HEK293 (cell line): ENCODE data around the gene TTC16.
A peak's percentile ranks its signal among the peaks of the same experiment; 100 is the strongest.

Experiments used
- CTCF ChIA-PET: fragments of 350-600 bp; formaldehyde crosslinking; extraction: SDS; loops from one replicate; lab custom pipeline; 2021; ENCODE audit warnings: antibody characterized with exemption; lab: Yijun Ruan, JAX
- POLR2A ChIA-PET: fragments of 300-600 bp; formaldehyde crosslinking; extraction: SDS; loops from one replicate; lab custom pipeline; 2020; ENCODE audit warnings: antibody characterized with exemption, inconsistent platforms; lab: Yijun Ruan, JAX
- H3K27ac ChIP-seq: fragments of 200-500 bp; sonication (Bioruptor generic); 2 replicates; pipeline ENCODE4 v1.5.1; 2014; ENCODE audit warnings: low read depth, low read length, control low read depth, inconsistent platforms; ENCODE audit errors: extremely low read depth
- H3K36me3 ChIP-seq, 2 experiments: fragments of 200-500 bp in 1 of 2; sonication (Bioruptor generic) in 1 of 2; 1 replicate in 1 of 2; 2 replicates in 1 of 2; pipeline ENCODE4 v1.5.1; 2014 to 2017; ENCODE audit warnings: inconsistent platforms in 2 of 2, low read length in 2 of 2; ENCODE audit not compliant: control insufficient read depth in 2 of 2, insufficient read depth in 1 of 2
- H3K4me1 ChIP-seq: fragments of 200-500 bp; sonication (Bioruptor generic); 2 replicates; pipeline ENCODE4 v1.5.1; 2014; ENCODE audit warnings: mild to moderate bottlenecking, low read length, inconsistent platforms; ENCODE audit not compliant: control insufficient read depth, insufficient read depth
- H3K4me3 ChIP-seq: 2 replicates; pipeline ENCODE4 v1.5.1; 2011; ENCODE audit warnings: low read depth, mild to moderate bottlenecking, control low read depth, low read length, moderate library complexity
- H3K9me3 ChIP-seq: fragments of 200-500 bp; sonication (Bioruptor generic); 2 replicates; pipeline ENCODE4 v1.5.1; 2014; ENCODE audit warnings: low read depth, low read length, inconsistent platforms; ENCODE audit not compliant: control insufficient read depth, insufficient read depth
- GLIS1 ChIP-seq: fragments of 450-650 bp; formaldehyde crosslinking; IDR thresholded peaks from 2 replicates; pipeline ENCODE4 v1.5.1; 2016; ENCODE audit warnings: missing biosample characterization, missing genetic modification characterization
- GLIS2 ChIP-seq: fragments of 450-650 bp; formaldehyde crosslinking; IDR thresholded peaks from 2 replicates; pipeline ENCODE4 v1.5.1; 2016; ENCODE audit warnings: missing biosample characterization, missing genetic modification characterization
- IKZF3 ChIP-seq: fragments of 450-650 bp; IDR thresholded peaks from 2 replicates; pipeline ENCODE4 v1.5.0; 2018; ENCODE audit warnings: missing biosample characterization, mild to moderate bottlenecking, missing genetic modification characterization, moderate library complexity
- KLF10 ChIP-seq: fragments of 450-650 bp; IDR thresholded peaks from 2 replicates; pipeline ENCODE4 v1.5.1; 2018; ENCODE audit warnings: missing biosample characterization, mild to moderate bottlenecking, missing genetic modification characterization
- PRDM10 ChIP-seq: fragments of 450-650 bp; formaldehyde crosslinking; IDR thresholded peaks from 2 replicates; pipeline ENCODE4 v1.5.1; 2016; ENCODE audit warnings: missing biosample characterization, missing genetic modification characterization
- SP2 ChIP-seq: fragments of 450-650 bp; formaldehyde crosslinking; IDR thresholded peaks from 2 replicates; pipeline ENCODE4 v1.5.1; 2016; ENCODE audit warnings: missing biosample characterization, missing genetic modification characterization
- ZBTB17 ChIP-seq: fragments of 450-650 bp; formaldehyde crosslinking; IDR thresholded peaks from 2 replicates; pipeline ENCODE4 v1.5.1; 2016; ENCODE audit warnings: missing biosample characterization, missing genetic modification characterization
- ZFP3 ChIP-seq: fragments of 450-650 bp; formaldehyde crosslinking; IDR thresholded peaks from 2 replicates; pipeline ENCODE4 v1.5.1; 2016; ENCODE audit warnings: low read depth, missing biosample characterization, missing genetic modification characterization
- ZNF184 ChIP-seq: fragments of 450-650 bp; IDR thresholded peaks from 2 replicates; pipeline ENCODE4 v1.5.1; 2018; ENCODE audit warnings: missing biosample characterization, mild to moderate bottlenecking, missing genetic modification characterization
- ZNF19 ChIP-seq: fragments of 450-650 bp; formaldehyde crosslinking; IDR thresholded peaks from 2 replicates; pipeline ENCODE4; 2016; ENCODE audit warnings: missing biosample characterization, missing genetic modification characterization, low read depth
- ZNF24 ChIP-seq: fragments of 450-650 bp; formaldehyde crosslinking; IDR thresholded peaks from 2 replicates; pipeline ENCODE4 v1.5.1; 2016; ENCODE audit warnings: missing biosample characterization, missing genetic modification characterization
- ZNF324 ChIP-seq: fragments of 450-650 bp; formaldehyde crosslinking; IDR thresholded peaks from 2 replicates; pipeline ENCODE4 v1.5.1; 2016; ENCODE audit warnings: missing biosample characterization, missing genetic modification characterization
- ZNF335 ChIP-seq: fragments of 450-650 bp; formaldehyde crosslinking; conservative IDR thresholded peaks from 2 replicates; pipeline ENCODE4 v1.5.1; 2016; ENCODE audit warnings: missing biosample characterization, missing genetic modification characterization
- ZNF560 ChIP-seq: fragments of 450-650 bp; formaldehyde crosslinking; IDR thresholded peaks from 2 replicates; pipeline ENCODE4 v1.5.1; 2017; ENCODE audit warnings: missing biosample characterization, missing genetic modification characterization, borderline replicate concordance
- ZNF629 ChIP-seq: fragments of 450-650 bp; formaldehyde crosslinking; IDR thresholded peaks from 2 replicates; pipeline ENCODE4 v1.5.1; 2017; ENCODE audit warnings: missing biosample characterization, missing genetic modification characterization
- ZNF704 ChIP-seq: fragments of 450-650 bp; formaldehyde crosslinking; IDR thresholded peaks from 2 replicates; pipeline ENCODE4 v1.5.1; 2016; ENCODE audit warnings: missing biosample characterization, missing genetic modification characterization
- ZNF785 ChIP-seq: fragments of 450-650 bp; formaldehyde crosslinking; IDR thresholded peaks from 2 replicates; pipeline ENCODE4 v1.5.1; 2016; ENCODE audit warnings: missing biosample characterization, missing genetic modification characterization
- ZNF792 ChIP-seq: fragments of 450-650 bp; formaldehyde crosslinking; IDR thresholded peaks from 2 replicates; pipeline ENCODE4 v1.5.1; 2016; ENCODE audit warnings: missing biosample characterization, missing genetic modification characterization
- ZNF830 ChIP-seq: fragments of 450-650 bp; IDR thresholded peaks from 2 replicates; pipeline ENCODE4 v1.5.0; 2018; ENCODE audit warnings: missing biosample characterization, missing genetic modification characterization, low read depth, mild to moderate bottlenecking, moderate library complexity
- TF ChIP-seq, protein P1 (sequence below): fragments of 450-650 bp; formaldehyde crosslinking; conservative IDR thresholded peaks from 2 replicates; pipeline ENCODE4 v1.5.1; 2016; ENCODE audit warnings: low read depth, missing biosample characterization, missing genetic modification characterization
- TF ChIP-seq, protein P2 (sequence below): fragments of 450-650 bp; formaldehyde crosslinking; IDR thresholded peaks from 2 replicates; pipeline ENCODE4 v1.5.1; 2016; ENCODE audit warnings: missing biosample characterization, missing genetic modification characterization

The TTC16 gene

GRCh38 chr9:127754099-127755060 is 38.5 kb downstream of the TTC16 start (continued):
- TF ChIP-seq ZNF19 (tag by site-specific recombination) = no peak
- TF ChIP-seq ZNF785 (tag by site-specific recombination) = no peak
- TF ChIP-seq, protein P1, sequence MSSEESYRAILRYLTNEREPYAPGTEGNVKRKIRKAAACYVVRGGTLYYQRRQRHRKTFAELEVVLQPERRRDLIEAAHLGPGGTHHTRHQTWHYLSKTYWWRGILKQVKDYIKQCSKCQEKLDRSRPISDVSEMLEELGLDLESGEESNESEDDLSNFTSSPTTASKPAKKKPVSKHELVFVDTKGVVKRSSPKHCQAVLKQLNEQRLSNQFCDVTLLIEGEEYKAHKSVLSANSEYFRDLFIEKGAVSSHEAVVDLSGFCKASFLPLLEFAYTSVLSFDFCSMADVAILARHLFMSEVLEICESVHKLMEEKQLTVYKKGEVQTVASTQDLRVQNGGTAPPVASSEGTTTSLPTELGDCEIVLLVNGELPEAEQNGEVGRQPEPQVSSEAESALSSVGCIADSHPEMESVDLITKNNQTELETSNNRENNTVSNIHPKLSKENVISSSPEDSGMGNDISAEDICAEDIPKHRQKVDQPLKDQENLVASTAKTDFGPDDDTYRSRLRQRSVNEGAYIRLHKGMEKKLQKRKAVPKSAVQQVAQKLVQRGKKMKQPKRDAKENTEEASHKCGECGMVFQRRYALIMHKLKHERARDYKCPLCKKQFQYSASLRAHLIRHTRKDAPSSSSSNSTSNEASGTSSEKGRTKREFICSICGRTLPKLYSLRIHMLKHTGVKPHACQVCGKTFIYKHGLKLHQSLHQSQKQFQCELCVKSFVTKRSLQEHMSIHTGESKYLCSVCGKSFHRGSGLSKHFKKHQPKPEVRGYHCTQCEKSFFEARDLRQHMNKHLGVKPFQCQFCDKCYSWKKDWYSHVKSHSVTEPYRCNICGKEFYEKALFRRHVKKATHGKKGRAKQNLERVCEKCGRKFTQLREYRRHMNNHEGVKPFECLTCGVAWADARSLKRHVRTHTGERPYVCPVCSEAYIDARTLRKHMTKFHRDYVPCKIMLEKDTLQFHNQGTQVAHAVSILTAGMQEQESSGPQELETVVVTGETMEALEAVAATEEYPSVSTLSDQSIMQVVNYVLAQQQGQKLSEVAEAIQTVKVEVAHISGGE (tag by site-specific recombination) = peak; percentile 16; the same call in 1 of the 2 replicates
- TF ChIP-seq, protein P2, sequence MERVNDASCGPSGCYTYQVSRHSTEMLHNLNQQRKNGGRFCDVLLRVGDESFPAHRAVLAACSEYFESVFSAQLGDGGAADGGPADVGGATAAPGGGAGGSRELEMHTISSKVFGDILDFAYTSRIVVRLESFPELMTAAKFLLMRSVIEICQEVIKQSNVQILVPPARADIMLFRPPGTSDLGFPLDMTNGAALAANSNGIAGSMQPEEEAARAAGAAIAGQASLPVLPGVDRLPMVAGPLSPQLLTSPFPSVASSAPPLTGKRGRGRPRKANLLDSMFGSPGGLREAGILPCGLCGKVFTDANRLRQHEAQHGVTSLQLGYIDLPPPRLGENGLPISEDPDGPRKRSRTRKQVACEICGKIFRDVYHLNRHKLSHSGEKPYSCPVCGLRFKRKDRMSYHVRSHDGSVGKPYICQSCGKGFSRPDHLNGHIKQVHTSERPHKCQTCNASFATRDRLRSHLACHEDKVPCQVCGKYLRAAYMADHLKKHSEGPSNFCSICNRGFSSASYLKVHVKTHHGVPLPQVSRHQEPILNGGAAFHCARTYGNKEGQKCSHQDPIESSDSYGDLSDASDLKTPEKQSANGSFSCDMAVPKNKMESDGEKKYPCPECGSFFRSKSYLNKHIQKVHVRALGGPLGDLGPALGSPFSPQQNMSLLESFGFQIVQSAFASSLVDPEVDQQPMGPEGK (tag by site-specific recombination) = peak; percentile 89
- TF ChIP-seq ZNF704 (tag by site-specific recombination) = no peak
- peak; percentile 88 for TF ChIP-seq GLIS1 (tag by site-specific recombination)
- TF ChIP-seq ZBTB17 = peak; percentile 87
- peak; percentile 51 for TF ChIP-seq PRDM10

DNA sequence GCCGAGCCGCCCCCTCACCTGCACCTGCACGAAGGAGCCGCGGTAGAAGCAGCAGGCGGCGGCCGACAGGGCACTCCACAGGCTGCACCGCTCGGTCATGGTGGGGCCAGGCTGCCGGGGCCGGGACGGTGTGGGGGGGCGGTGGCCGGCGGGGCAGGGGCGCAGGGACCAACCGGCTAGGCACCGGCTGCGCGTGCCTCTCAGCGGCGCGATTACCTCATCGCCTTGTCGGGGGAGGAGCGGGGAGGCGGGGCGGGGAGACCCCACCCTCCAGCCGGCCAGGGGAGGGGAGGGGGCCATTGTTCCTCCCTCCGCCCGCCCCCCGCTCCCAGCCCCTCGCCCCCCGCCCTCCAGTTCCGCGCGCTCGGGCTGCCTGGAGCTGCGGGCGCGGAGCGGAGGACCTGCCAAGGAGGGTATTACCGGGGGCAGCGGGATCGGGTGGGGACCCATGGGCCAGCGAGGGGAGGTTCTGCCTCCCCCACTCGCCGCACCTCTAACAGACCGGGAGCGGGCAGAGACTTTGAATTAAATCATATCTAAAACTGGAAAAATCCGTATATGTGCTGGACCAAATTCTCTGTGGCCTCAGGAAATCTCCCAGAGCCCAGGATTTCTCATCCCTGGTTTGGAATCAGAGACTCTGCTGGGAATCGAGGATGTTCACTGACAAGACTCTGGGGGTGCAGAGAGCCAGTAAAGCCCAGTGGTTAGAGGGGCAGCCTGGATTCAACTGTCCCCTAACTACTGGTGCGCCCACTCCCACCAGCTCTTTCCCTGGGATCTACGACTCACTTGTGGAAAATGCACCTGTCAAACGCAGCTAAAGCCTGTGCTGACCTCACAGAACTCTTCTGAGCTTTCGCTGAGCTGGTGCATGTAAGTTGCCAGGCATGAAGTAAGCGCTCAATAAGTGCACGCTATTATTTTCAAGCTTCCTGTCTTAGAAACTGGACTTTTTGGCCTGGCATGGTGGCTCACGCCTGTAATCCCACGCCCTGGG is 39.5 kb downstream of the TTC16 start:
- Histone ChIP-seq H3K9me3 (no peaks in the 10 kb centered on the region), H3K27ac (no peak overlapping the region; the same call in 1 of the 2 replicates)
- CTCF ChIA-PET = interaction anchor here (1.4 to 1.6 kb wide), 3 partner anchors 8 to 30 kb away, joined by 3 to 4 read pairs (median 4); partner anchors contain the start of gene CDK9

More for the DNA sequence above, 39.5 kb downstream of the TTC16 start:
- peak; percentile 28 for TF ChIP-seq SP2
- no peak for TF ChIP-seq ZNF24 (tag by site-specific recombination)
- TF ChIP-seq ZBTB17 = peak; percentile 25; the same call in 1 of the 2 replicates
- peak; percentile 35 for TF ChIP-seq ZNF335
- TF ChIP-seq ZNF184 (tag by site-specific recombination) = peak; percentile 99
- TF ChIP-seq ZNF629 (tag by site-specific recombination) = 0 out of 2 replicates have a peak, but pooled peaks have one; percentile 20
- TF ChIP-seq IKZF3 = peak; percentile 70
- 0 out of 2 replicates have a peak, but pooled peaks have one; percentile 29 for TF ChIP-seq KLF10 (tag by site-specific recombination)
- TF ChIP-seq ZNF792 = peak; percentile 77
- peak; percentile 50; the same call in 1 of the 2 replicates for TF ChIP-seq GLIS2 (tag by site-specific recombination)
- TF ChIP-seq ZNF560 (tag by site-specific recombination) = no peak
- no peak for TF ChIP-seq ZNF324
- no peak for TF ChIP-seq ZFP3
- TF ChIP-seq ZNF830 (tag by site-specific recombination) = no peak
- POLR2A ChIA-PET = interaction anchor here (0.6 to 1.2 kb wide), 2 partner anchors 16 to 159 kb away, joined by 5 to 6 read pairs; no protein-coding TSS in a partner anchor
- peak overlapping the region; percentile 29 for H3K4me3 ChIP-seq
- H3K36me3 ChIP-seq = no peaks in the 10 kb centered on the region
- 0 out of 2 replicates have a peak, but pooled peaks cover 2% of the 10 kb centered on the region for H3K4me1 ChIP-seq
